Psoas muscle (tissue), 8 donors: ENCODE data around the gene FOXC2. TPM values are rescaled to one million over a fixed set of nuclear protein-coding genes. Genes with fewer than 3 reads are reported as not detected.
"Not testable (repeated sequence)": the region's sequence is repeated elsewhere in the genome, so short reads cannot be mapped to it uniquely, and the experiment has no call there.

ENCODE experiments used
- ATAC-seq, 4 donors: fragments of 200-7000 bp; cut with Tn5 transposase; one replicate each; pipeline ENCODE4 v1.9.1; 2020; ENCODE audit warnings: moderate library complexity in 3 of 4, mild to moderate bottlenecking in 2 of 4
- DNase-seq, 2 donors: peaks; one replicate each; pipeline ENCODE4 v3.0.0-alpha.2; 2020
- H3K27ac ChIP-seq: fragments of 200-600 bp; one replicate; pipeline ENCODE4 v1.8.0; 2022
- H3K27me3 ChIP-seq, 3 donors: fragments of 200-600 bp in 1 of 3; one replicate each; pipeline versions ENCODE4 v1.6.1 to v1.8.0; 2013 to 2022; ENCODE audit warnings: low read length in 2 of 3, mild to moderate bottlenecking in 2 of 3, moderate library complexity in 1 of 3; ENCODE audit not compliant: insufficient read depth in 3 of 3
- H3K36me3 ChIP-seq, 2 donors: fragments of 200-600 bp in 1 of 2; one replicate each; pipeline versions ENCODE4 v1.6.1 to v1.8.0; 2013 to 2022; ENCODE audit warnings: low read depth in 1 of 2, mild to moderate bottlenecking in 1 of 2, moderate library complexity in 1 of 2; ENCODE audit not compliant: insufficient read depth in 1 of 2
- H3K4me1 ChIP-seq: fragments of 200-600 bp; one replicate; pipeline ENCODE4 v1.8.0; 2022
- H3K4me3 ChIP-seq: fragments of 200-600 bp; one replicate; pipeline ENCODE4 v1.8.0; 2022; ENCODE audit warnings: mild to moderate bottlenecking
- H3K9me3 ChIP-seq: fragments of 200-600 bp; one replicate; pipeline ENCODE4 v1.8.0; 2022
- WGBS, 3 donors: extraction: QIAGEN DNeasy Blood & Tissue Kit; methylation state at CpG; one replicate each; pipeline versions ENCODE4 v1.1.6 to v1.1.7; 2013; 5-methylcytosine and 5-hydroxymethylcytosine counted together
- intact Hi-C, 2 donors: fragments of 100-400 bp; cut with DNase I; formaldehyde crosslinking; loops; one replicate each; pipeline versions ENCODE4 v1.11.0 to v1.14.2; 2022
- polyA plus RNA-seq, 3 donors: library from polyadenylated mRNA; stranded (reverse); fragments of 200-250 nt; gene quantifications; one replicate each; pipeline ENCODE4 v1.2.3, GENCODE V29; 2013
- total RNA-seq, 4 donors: library from RNA; stranded (reverse); fragmentation: NEBNext Ultra II Directional in 2 of 4; extraction: Animal tissue kit (Norgen Biotek cat#: 25700) in 2 of 4; gene quantifications; one replicate each; pipeline versions ENCODE4 v1.2.1 to v1.2.4, GENCODE V29; 2021 to 2023
- TF ChIP-seq, protein P1 (sequence below): fragments of 200-600 bp; IDR thresholded peaks from one replicate; pipeline ENCODE4 v1.8.0; 2022; ENCODE audit warnings: antibody characterized with exemption
- donor health status: healthy with polysubstance abuse.
- donor health status: DM: no; HTN: no; CAD: no; lungs with moderate emphysema.
- donor health status: Bipolar disorder and iron deficiency.
- donor health status: healthy.
- donor health status: DM: yes; HTN: yes; CAD: no.
- donor health status: DM: no; HTN: no; CAD: no.
- donor health status: DM: no; HTN: no; CAD: no.
- donor health status: DM: yes; HTN: yes; CAD: no.

FOXC2 gene
- total and polyA plus RNA-seq, 7 donors: 0.14 to 0.34 (median 0.18) TPM

GRCh38 chr16:86587487-86587886 lies 20.9 kb downstream of the FOXC2 start:
- Histone ChIP-seq H3K4me1 (no peaks in the 10 kb centered on the region), H3K4me3 (no peak overlapping the region), H3K27me3 (peaks cover 0 to 45% (median 3%) of the 10 kb centered on the region in 3 donors), H3K9me3 (no peaks in the 10 kb centered on the region), H3K36me3 (no peaks in the 10 kb centered on the region), H3K27ac (no peak overlapping the region)
- intact Hi-C loops: loop anchor here in 1 of 2 donors (2.0 kb wide), 1 partner anchor 55 kb away; no protein-coding TSS in a partner anchor
- DNase-seq (no peak), ATAC-seq (no peak)
- WGBS, 3 donors: 88 to 93% (median 91%) methylated on average over 3 of the region's 3 CpGs
- TF ChIP-seq, protein P1, sequence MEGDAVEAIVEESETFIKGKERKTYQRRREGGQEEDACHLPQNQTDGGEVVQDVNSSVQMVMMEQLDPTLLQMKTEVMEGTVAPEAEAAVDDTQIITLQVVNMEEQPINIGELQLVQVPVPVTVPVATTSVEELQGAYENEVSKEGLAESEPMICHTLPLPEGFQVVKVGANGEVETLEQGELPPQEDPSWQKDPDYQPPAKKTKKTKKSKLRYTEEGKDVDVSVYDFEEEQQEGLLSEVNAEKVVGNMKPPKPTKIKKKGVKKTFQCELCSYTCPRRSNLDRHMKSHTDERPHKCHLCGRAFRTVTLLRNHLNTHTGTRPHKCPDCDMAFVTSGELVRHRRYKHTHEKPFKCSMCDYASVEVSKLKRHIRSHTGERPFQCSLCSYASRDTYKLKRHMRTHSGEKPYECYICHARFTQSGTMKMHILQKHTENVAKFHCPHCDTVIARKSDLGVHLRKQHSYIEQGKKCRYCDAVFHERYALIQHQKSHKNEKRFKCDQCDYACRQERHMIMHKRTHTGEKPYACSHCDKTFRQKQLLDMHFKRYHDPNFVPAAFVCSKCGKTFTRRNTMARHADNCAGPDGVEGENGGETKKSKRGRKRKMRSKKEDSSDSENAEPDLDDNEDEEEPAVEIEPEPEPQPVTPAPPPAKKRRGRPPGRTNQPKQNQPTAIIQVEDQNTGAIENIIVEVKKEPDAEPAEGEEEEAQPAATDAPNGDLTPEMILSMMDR: no peak

DNA sequence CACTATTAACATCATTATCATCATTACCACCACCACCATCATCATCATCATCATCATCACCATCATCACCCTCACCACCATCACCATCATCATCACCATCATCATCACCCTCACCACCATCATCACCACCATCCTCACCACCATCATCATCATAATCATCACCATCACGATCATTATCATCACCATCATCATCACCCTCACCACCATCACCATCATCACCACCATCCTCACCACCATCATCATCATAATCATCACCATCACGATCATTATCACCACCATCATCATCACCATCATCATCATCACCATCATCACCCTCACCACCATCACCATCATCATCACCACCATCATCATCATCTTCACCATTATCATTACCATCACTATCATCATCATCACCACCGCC lies 21.3 kb downstream of the FOXC2 start:
- 94 to 98% (median 96%) methylated on average over 3 of the region's 3 CpGs for WGBS, 3 donors
- intact Hi-C loops: loop anchor here in 1 of 2 donors (2.0 kb wide), 1 partner anchor 55 kb away; no protein-coding TSS in a partner anchor

GRCh38 chr16:86590501-86591144 lies 24.0 kb downstream of the FOXC2 start:
- Histone ChIP-seq H3K27ac (no peak overlapping the region), H3K27me3 (peaks cover 0 to 63% (median 20%) of the 10 kb centered on the region in 3 donors), H3K36me3 (no peaks in the 10 kb centered on the region), H3K4me1 (no peaks in the 10 kb centered on the region), H3K9me3 (no peaks in the 10 kb centered on the region), H3K4me3 (no peak overlapping the region)
- no peak for DNase-seq
- TF ChIP-seq, protein P1: no peak
- no peak for ATAC-seq
- WGBS, 3 donors: 86 to 89% (median 87%) methylated on average over 4 of the region's 4 CpGs
- intact Hi-C loops: no loop called here

More for the DNA sequence above, 21.3 kb downstream of the FOXC2 start:
- not testable (repeated sequence) for H3K36me3 ChIP-seq, ATAC-seq, H3K9me3 ChIP-seq, H3K27ac ChIP-seq, H3K4me1 ChIP-seq, H3K4me3 ChIP-seq, DNase-seq
- H3K27me3 ChIP-seq: peaks cover 0 to 45% (median 6%) of the 10 kb centered on the region in 3 donors

DNA sequence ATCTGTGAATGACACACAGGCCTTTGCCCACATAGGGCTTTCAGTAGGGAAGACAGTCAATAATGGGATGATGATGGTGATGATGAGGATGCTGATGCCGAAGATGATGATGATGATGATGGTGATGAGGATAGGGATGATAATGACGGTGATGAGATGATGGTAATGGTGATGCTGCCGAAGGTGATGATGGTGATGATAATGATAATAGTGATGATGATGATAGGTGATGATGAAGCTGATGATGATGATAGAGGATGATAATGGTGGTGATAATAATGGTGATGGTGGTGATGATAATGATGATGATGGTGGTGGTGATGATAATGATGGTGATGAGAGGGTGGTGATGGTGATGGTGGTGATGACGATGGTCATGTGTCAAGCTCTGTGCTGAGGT lies 24.6 kb downstream of the FOXC2 start:
- peaks cover 0 to 68% (median 20%) of the 10 kb centered on the region in 3 donors for H3K27me3 ChIP-seq
- TF ChIP-seq, protein P1: no peak
- ATAC-seq (no peak), DNase-seq (no peak)
- H3K4me1 ChIP-seq: no peaks in the 10 kb centered on the region
- intact Hi-C loops: no loop called here
- H3K9me3 ChIP-seq: no peaks in the 10 kb centered on the region
- H3K36me3 ChIP-seq: no peaks in the 10 kb centered on the region
- no peak overlapping the region for H3K27ac ChIP-seq
- no peak overlapping the region for H3K4me3 ChIP-seq
- WGBS, 3 donors: 79 to 89% (median 86%) methylated on average over 4 of the region's 4 CpGs

DNA sequence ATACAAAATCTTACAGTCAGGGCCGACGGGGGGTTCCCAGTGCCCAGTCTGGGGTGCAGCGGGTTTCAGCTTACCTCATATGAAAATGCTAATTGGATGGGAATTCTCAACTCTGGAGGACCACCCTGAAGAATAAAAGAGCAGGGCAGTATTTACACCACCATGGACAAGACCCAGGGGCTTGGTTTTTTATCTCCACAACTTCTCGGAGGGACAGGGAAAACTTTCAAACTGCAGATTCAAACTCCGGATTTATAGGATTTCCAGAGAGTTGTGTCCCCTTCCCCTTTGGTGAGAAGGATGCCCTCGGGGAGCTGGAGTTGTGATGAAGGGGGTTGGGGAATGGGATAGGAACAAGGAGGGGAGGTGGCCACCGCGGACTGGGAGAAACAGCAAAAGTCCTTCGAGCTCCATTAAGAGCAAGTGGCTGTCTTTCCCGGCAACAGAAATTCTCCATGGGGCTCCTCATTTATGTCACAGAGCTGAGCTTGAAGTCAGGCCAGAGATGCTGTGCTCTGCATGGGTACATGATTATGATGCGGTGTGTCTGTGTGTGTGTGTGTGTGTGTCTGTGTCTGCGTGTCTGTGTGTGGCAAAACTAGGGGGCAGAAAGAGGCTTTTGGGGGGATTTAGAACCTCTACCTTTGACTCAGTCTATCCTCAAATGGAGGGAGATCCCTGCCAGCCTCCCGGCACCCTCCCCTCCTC lies 27.4 kb downstream of the FOXC2 start:
- TF ChIP-seq, protein P1: no peak
- Histone ChIP-seq H3K27ac (no peak overlapping the region), H3K4me1 (no peaks in the 10 kb centered on the region), H3K27me3 (peaks cover 0 to 70% (median 23%) of the 10 kb centered on the region in 3 donors), H3K36me3 (no peaks in the 10 kb centered on the region), H3K4me3 (no peak overlapping the region), H3K9me3 (no peaks in the 10 kb centered on the region)
- WGBS, 3 donors: 31 to 33% (median 32%) methylated on average over 13 of the region's 13 CpGs
- ATAC-seq (no peak), DNase-seq (no peak)
- intact Hi-C loops: no loop called here
